ENCODE results near the gene DSN1.

- TF ChIP-seq POLR2A (IDR thresholded peaks at IDR 0.05) (no peak), EP300 (IDR thresholded peaks at IDR 0.05) (no peak)
- TF ChIP-seq, protein P1, sequence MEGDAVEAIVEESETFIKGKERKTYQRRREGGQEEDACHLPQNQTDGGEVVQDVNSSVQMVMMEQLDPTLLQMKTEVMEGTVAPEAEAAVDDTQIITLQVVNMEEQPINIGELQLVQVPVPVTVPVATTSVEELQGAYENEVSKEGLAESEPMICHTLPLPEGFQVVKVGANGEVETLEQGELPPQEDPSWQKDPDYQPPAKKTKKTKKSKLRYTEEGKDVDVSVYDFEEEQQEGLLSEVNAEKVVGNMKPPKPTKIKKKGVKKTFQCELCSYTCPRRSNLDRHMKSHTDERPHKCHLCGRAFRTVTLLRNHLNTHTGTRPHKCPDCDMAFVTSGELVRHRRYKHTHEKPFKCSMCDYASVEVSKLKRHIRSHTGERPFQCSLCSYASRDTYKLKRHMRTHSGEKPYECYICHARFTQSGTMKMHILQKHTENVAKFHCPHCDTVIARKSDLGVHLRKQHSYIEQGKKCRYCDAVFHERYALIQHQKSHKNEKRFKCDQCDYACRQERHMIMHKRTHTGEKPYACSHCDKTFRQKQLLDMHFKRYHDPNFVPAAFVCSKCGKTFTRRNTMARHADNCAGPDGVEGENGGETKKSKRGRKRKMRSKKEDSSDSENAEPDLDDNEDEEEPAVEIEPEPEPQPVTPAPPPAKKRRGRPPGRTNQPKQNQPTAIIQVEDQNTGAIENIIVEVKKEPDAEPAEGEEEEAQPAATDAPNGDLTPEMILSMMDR (IDR thresholded peaks at IDR 0.05) = no peak
These were observed 42.0 kb upstream of the DSN1 start for GRCh38 chr20:36815454-36816091.
